ENCODE data around the gene SORBS1. TPM values are rescaled to one million over a fixed set of nuclear protein-coding genes. Genes with fewer than 3 reads are reported as not detected.
A peak's percentile ranks its signal among the peaks of the same experiment; 100 is the strongest.

Gene SORBS1
- total RNA-seq, 2 experiments from 2014 or later = 0.58 to 0.90 TPM

GRCh38 chr10:95389982-95390381 is 171.2 kb downstream of the SORBS1 start:
- H3K4me1 Mint-ChIP-seq = peaks cover 11% of the 10 kb centered on the region
- ChIA-PET CTCF (no interaction called here), POLR2A (no interaction called here)
- no peak for DNase-seq
- H3K9me3 Mint-ChIP-seq = no peaks in the 10 kb centered on the region
- H3K4me3 Mint-ChIP-seq = no peak overlapping the region
- no peaks in the 10 kb centered on the region for H3K36me3 Mint-ChIP-seq (ENCODE audit: low read depth)
- H3K27me3 Mint-ChIP-seq = no peaks in the 10 kb centered on the region
- no peak overlapping the region for H3K27ac Mint-ChIP-seq

DNA sequence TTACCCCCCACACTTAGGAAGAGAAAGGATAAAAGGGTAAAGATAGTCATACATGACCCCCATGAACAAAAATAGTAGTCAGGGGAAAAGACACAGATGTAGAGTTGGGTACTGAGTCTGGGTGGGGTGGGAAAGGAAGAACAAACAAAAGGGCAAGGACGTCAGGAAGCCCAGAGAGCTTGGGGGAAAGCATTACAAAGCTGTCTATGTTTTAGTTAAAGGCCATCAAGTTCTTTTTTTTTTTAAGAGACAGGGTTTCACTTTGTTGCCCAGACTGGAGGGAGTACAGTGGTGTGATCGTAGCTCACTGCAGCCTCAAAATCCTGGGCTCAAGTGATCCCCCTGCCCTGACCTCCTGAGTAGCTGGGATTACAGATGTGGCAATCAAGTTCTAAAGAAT is 172.0 kb downstream of the SORBS1 start:
- CTCF ChIA-PET = interaction anchor here (1.4 to 1.7 kb wide), 2 partner anchors 26 to 41 kb away, joined by 3 to 6 read pairs; no protein-coding TSS in a partner anchor
- no peaks in the 10 kb centered on the region for H3K36me3 Mint-ChIP-seq (ENCODE audit: low read depth)
- no peak overlapping the region for H3K27ac Mint-ChIP-seq
- H3K27me3 Mint-ChIP-seq = peaks cover 1% of the 10 kb centered on the region
- peaks cover 6% of the 10 kb centered on the region for H3K4me1 Mint-ChIP-seq
- H3K9me3 Mint-ChIP-seq = no peaks in the 10 kb centered on the region
- no peak for DNase-seq
- POLR2A ChIA-PET = no interaction called here
- H3K4me3 Mint-ChIP-seq = no peak overlapping the region

DNA sequence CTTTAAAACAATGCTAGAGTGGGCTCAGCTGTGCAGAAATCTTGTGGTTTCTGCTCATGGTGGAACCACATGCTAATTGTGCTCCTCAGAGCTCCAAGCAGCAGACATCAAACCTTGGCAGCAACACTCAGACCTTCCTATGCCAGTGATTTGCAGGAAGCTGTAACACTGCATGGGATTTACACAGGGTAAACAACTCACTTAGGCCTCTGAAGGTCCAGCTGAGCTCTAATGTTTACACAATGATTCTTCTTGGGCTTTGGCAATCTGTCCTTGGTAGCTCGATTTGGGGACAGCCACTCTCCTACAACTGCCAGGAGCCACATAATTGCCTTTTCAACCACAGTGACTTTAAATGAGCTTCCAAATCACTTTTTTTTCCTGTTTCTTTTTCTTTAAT is 172.6 kb downstream of the SORBS1 start:
- Mint-ChIP-seq H3K36me3 (ENCODE audit: low read depth) (no peaks in the 10 kb centered on the region), H3K4me3 (no peak overlapping the region), H3K27ac (no peak overlapping the region), H3K4me1 (no peaks in the 10 kb centered on the region), H3K9me3 (no peaks in the 10 kb centered on the region), H3K27me3 (peaks cover 2% of the 10 kb centered on the region)
- POLR2A ChIA-PET = no interaction called here
- DNase-seq = no peak
- CTCF ChIA-PET = interaction anchor here (0.7 to 1.7 kb wide), 3 partner anchors 11 to 42 kb away, joined by 3 to 6 read pairs (median 3); no protein-coding TSS in a partner anchor

- no peak for DNase-seq
- no peaks in the 10 kb centered on the region for H3K36me3 Mint-ChIP-seq (ENCODE audit: low read depth)
Observed at GRCh38 chr10:95388109-95388471, 173.1 kb downstream of the SORBS1 start.

DNA sequence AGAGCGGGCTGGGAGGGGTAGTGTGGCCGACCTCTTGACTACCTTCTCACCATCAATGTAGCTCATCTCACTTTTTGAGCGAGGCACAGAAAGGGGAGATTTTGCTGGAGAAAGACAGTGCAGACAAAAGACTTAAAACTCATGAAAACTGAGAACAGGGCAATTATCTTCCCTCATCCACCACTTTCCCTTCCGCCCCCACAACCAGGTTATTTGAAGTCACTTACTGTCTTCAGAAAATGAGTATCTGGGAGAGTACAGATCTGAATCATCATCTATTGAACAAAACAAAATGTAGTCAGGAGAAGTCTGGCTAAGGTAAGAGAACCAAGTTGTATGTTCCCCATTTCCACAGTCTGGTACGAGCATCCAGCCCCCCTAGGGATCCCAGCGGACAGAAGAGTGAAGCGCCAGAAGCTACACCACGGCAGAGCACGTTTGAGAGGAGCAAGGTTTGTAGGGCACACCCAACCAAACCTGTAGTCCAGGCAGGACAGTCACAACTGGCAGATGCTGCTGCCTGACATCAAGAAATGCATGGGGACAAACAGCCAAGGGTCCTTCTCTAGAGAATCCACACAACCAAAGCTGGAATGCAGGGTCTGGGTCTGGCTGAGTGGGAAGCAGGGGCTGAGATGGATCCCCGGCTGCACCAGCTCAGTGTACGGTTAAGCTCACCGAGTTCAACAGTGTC is 177.0 kb downstream of the SORBS1 start:
- H3K36me3 Mint-ChIP-seq (ENCODE audit: low read depth) = no peaks in the 10 kb centered on the region
- H3K4me3 Mint-ChIP-seq = no peak overlapping the region

More at GRCh38 chr10:95388109-95388471, 173.1 kb downstream of the SORBS1 start:
- ChIA-PET CTCF (interaction anchor here (0.7 to 1.7 kb wide), 4 partner anchors 11 to 1150 kb away, joined by 3 to 6 read pairs (median 3); no protein-coding TSS in a partner anchor), POLR2A (no interaction called here)
- Mint-ChIP-seq H3K4me3 (no peak overlapping the region), H3K9me3 (no peaks in the 10 kb centered on the region), H3K4me1 (no peaks in the 10 kb centered on the region), H3K27ac (no peak overlapping the region), H3K27me3 (peaks cover 2% of the 10 kb centered on the region)

DNA sequence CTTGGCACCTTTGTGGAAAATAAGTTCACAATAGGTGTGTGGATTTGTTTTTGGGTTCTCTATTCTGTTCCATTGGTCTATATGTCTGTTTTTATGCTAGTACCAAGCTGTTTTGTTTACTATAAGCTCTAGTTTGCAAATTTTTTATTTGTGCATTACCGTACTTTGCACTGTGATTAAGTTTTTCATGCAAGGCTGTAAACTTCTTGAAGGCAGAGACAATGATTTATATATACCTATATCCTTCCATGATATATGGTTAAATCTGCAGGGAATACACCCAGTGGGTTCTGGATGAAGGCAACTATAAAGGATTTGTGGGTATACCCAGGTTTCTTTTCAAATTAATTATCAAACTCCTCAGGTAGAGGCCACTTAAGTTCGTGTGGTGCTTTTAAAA is 178.6 kb downstream of the SORBS1 start:
- Mint-ChIP-seq H3K9me3 (no peaks in the 10 kb centered on the region), H3K27me3 (peaks cover 5% of the 10 kb centered on the region), H3K36me3 (ENCODE audit: low read depth) (no peaks in the 10 kb centered on the region), H3K4me3 (no peak overlapping the region), H3K4me1 (no peaks in the 10 kb centered on the region), H3K27ac (no peak overlapping the region)
- no peak for DNase-seq
- CTCF ChIA-PET = no interaction called here
- POLR2A ChIA-PET = no interaction called here

More for the DNA sequence above, 177.0 kb downstream of the SORBS1 start:
- no peaks in the 10 kb centered on the region for H3K4me1 Mint-ChIP-seq
- H3K27ac Mint-ChIP-seq = no peak overlapping the region
- H3K9me3 Mint-ChIP-seq = no peaks in the 10 kb centered on the region
- H3K27me3 Mint-ChIP-seq = peaks cover 5% of the 10 kb centered on the region
- no peak for DNase-seq
- ChIA-PET POLR2A (interaction anchor here (0.6 kb wide), 1 partner anchor 136 kb away, joined by 3 read pairs; no protein-coding TSS in a partner anchor), CTCF (interaction anchor here (0.6 to 1.2 kb wide), 4 partner anchors 11 to 47 kb away, joined by 3 to 4 read pairs (median 4); no protein-coding TSS in a partner anchor)

DNA sequence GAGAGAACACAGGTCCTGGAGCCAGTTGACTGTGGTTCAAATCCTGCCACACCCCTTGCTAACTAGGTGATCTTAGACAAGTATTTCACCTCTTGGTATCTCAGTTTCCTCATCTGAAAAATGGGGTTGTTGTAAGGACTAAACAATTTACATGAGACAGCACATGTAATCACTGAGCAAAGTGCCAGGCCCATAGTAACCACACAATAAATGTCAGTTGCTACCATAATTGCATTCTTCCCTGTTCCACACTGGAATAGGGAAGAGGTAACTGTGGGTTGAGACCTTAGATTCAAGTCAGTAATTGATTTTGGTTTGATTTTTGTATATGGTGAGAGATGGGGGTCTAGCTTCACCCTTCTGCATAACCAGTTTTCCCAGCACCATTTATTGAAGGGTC is 179.0 kb downstream of the SORBS1 start:
- no peaks in the 10 kb centered on the region for H3K4me1 Mint-ChIP-seq
- CTCF ChIA-PET = no interaction called here

DNA sequence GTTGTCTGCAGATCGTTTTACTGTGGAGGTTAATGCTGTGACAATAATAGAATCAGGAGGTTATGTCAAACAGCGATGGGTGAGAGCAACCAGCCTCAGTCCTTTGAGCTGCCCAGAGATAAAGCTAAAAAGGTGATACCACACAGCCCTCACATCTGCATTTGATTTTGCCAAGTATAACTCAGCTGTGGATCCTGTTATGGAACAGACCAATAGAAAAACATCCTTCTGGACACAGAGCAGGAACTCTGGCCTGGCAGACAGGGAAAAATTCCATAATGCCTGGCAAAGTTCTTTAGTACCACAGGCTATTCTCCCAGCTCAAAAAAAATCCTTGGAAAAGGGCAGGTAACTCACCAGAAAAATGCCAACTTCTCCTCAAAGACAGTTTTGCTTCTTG is 183.2 kb downstream of the SORBS1 start:
- Mint-ChIP-seq H3K9me3 (no peaks in the 10 kb centered on the region), H3K27ac (no peak overlapping the region), H3K4me1 (peaks cover 5% of the 10 kb centered on the region), H3K36me3 (ENCODE audit: low read depth) (no peaks in the 10 kb centered on the region), H3K4me3 (no peak overlapping the region), H3K27me3 (peaks cover 16% of the 10 kb centered on the region)
- DNase-seq = no peak
- ChIA-PET POLR2A (no interaction called here), CTCF (interaction anchor here (0.8 to 1.6 kb wide), 4 partner anchors 8 to 68 kb away, joined by 3 to 8 read pairs (median 4); no protein-coding TSS in a partner anchor)

More for the DNA sequence above, 179.0 kb downstream of the SORBS1 start:
- DNase-seq = no peak
- no peak overlapping the region for H3K27ac Mint-ChIP-seq
- no peaks in the 10 kb centered on the region for H3K36me3 Mint-ChIP-seq (ENCODE audit: low read depth)
- POLR2A ChIA-PET = no interaction called here
- no peaks in the 10 kb centered on the region for H3K9me3 Mint-ChIP-seq
- H3K27me3 Mint-ChIP-seq = peaks cover 5% of the 10 kb centered on the region
- H3K4me3 Mint-ChIP-seq = no peak overlapping the region

- no peak overlapping the region for H3K27ac Mint-ChIP-seq
- POLR2A ChIA-PET = no interaction called here
- no peaks in the 10 kb centered on the region for H3K36me3 Mint-ChIP-seq (ENCODE audit: low read depth)
- no peak for DNase-seq
- no peaks in the 10 kb centered on the region for H3K9me3 Mint-ChIP-seq
- no peak overlapping the region for H3K4me3 Mint-ChIP-seq
- CTCF ChIA-PET = interaction anchor here (0.7 to 5.5 kb wide), 22 partner anchors 11 to 490 kb away, joined by 3 to 82 read pairs (median 7); partner anchors contain the start of gene TCTN3
- H3K27me3 Mint-ChIP-seq = peaks cover 31% of the 10 kb centered on the region
- peaks cover 5% of the 10 kb centered on the region for H3K4me1 Mint-ChIP-seq
Observed at GRCh38 chr10:95375418-95375817, 185.8 kb downstream of the SORBS1 start.

- Mint-ChIP-seq H3K9me3 (no peaks in the 10 kb centered on the region), H3K27ac (no peak overlapping the region), H3K36me3 (ENCODE audit: low read depth) (no peaks in the 10 kb centered on the region), H3K4me1 (peaks cover 5% of the 10 kb centered on the region), H3K4me3 (no peak overlapping the region), H3K27me3 (peaks cover 32% of the 10 kb centered on the region)
- CTCF ChIA-PET = interaction anchor here (0.7 to 5.5 kb wide), 25 partner anchors 12 to 490 kb away, joined by 3 to 82 read pairs (median 5); partner anchors contain the start of gene TCTN3
- POLR2A ChIA-PET = interaction anchor here (0.6 to 0.9 kb wide), 2 partner anchors 71 to 164 kb away, joined by 3 read pairs; no protein-coding TSS in a partner anchor
- DNase-seq = peak; percentile 76
Observed at GRCh38 chr10:95374597-95375209, 186.5 kb downstream of the SORBS1 start.

GRCh38 chr10:95373660-95374059 is 187.5 kb downstream of the SORBS1 start:
- CTCF ChIA-PET = interaction anchor here (0.7 to 5.5 kb wide), 19 partner anchors 10 to 491 kb away, joined by 3 to 82 read pairs (median 5); partner anchors contain the start of gene TCTN3
- DNase-seq = no peak
- POLR2A ChIA-PET = interaction anchor here (0.6 to 0.9 kb wide), 2 partner anchors 72 to 165 kb away, joined by 3 read pairs; no protein-coding TSS in a partner anchor
- Mint-ChIP-seq H3K9me3 (no peaks in the 10 kb centered on the region), H3K27ac (no peak overlapping the region), H3K36me3 (ENCODE audit: low read depth) (no peaks in the 10 kb centered on the region), H3K4me3 (no peak overlapping the region), H3K27me3 (peaks cover 40% of the 10 kb centered on the region), H3K4me1 (peaks cover 5% of the 10 kb centered on the region)

- Mint-ChIP-seq H3K9me3 (no peaks in the 10 kb centered on the region), H3K27me3 (peaks cover 15% of the 10 kb centered on the region), H3K36me3 (ENCODE audit: low read depth) (no peaks in the 10 kb centered on the region), H3K4me1 (no peaks in the 10 kb centered on the region), H3K27ac (no peak overlapping the region), H3K4me3 (no peak overlapping the region)
- ChIA-PET CTCF (interaction anchor here (0.9 to 12.0 kb wide), 8 partner anchors 11 to 231 kb away, joined by 3 to 220 read pairs (median 4); no protein-coding TSS in a partner anchor), POLR2A (no interaction called here)
- no peak for DNase-seq
Observed at GRCh38 chr10:95364342-95364741, 196.8 kb downstream of the SORBS1 start.

DNA sequence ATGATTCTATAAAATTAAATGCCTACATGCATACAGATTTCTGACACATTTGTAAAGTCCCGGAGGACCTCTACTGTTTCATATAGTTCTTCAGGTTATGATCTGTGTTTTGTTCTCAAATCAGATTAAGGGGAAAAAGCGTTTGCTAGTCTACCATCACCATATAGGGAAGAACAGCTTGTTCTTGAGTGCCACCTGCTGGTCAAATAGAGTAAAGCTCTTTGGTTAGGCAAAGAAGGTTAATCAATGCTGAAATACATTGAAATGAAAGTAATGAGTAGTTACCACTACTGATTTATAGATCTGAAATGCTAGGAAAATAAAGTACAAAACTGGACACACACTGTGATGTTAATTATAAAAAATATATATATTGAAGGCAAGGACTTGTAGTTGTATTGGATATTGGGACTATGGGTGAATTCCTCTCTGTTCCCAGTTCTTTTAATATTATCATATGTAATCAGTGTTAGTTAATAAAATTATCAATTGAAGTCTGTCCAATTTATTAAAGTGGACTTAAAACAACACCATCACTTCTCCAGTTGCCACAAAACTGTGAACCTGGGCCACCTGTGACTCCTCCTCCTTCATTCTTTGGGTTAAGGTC is 197.8 kb downstream of the SORBS1 start:
- Mint-ChIP-seq H3K4me3 (no peak overlapping the region), H3K9me3 (no peaks in the 10 kb centered on the region), H3K27ac (no peak overlapping the region), H3K36me3 (ENCODE audit: low read depth) (no peaks in the 10 kb centered on the region), H3K4me1 (no peaks in the 10 kb centered on the region), H3K27me3 (peaks cover 8% of the 10 kb centered on the region)
- DNase-seq = peak; percentile 50
- POLR2A ChIA-PET = interaction anchor here (2.0 kb wide), 1 partner anchor 68 kb away, joined by 5 read pairs; no protein-coding TSS in a partner anchor
- CTCF ChIA-PET = interaction anchor here (0.7 to 12.0 kb wide), 17 partner anchors 12 to 230 kb away, joined by 3 to 220 read pairs (median 4); no protein-coding TSS in a partner anchor

Data from activated CD4-positive, alpha-beta memory T cell treated with anti-CD3 and anti-CD28 coated beads, Interleukin-2, amount 10 ng/mL, durations not matched to agents 7 days and 5 days (primary cell).